DOHH2 (cell line): ENCODE data around the gene STAT2.

Experiments used
- EZH2phosphoT487 ChIP-seq: fragments of 200-600 bp; sonication (generic); IDR thresholded peaks from 2 replicates; pipeline ENCODE4 v1.6.1; 2017; ENCODE audit warnings: borderline replicate concordance, mild to moderate bottlenecking, antibody characterized with exemption, low read length, moderate library complexity, mixed read lengths
- TF ChIP-seq, protein P1 (sequence below): fragments of 200-600 bp; sonication (generic); IDR thresholded peaks from one replicate; pipeline ENCODE4 v1.5.1; 2014; ENCODE audit warnings: antibody characterized with exemption, mild to moderate bottlenecking, low read depth, low read length; ENCODE audit not compliant: poor library complexity, severe bottlenecking

DNA sequence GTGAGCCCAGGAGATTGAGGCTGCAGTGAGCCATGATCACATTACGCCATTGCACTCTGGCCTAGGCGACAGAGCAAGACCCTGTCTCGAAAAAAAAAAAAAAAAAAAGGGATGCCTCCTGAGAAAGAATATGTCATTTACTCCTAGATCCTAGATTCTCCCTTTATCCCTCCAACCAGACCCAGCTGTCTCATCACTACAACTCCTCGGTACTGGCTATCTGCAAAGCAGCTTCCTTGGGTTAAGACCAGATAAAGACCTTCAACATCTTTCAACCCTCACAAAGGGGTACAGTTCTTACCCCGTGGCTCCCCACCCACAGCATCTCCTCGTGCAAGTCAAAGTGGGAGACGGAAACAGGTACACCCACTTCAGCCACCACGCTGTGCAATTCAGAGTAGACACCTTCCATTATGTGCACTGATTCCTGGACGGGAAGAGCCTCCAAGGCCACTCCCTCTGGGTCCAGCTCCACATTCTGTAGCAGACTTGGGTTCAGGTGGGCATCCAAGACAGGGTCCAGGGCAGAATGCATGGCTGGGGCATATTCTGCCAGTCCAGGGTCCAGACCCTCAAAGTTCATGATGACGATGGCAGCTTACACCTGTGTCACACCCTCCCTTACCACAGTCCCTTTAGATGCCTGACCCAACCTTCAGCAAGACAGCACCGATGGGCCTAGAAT is 27.3 kb downstream of the STAT2 start:
- TF ChIP-seq, protein P1, sequence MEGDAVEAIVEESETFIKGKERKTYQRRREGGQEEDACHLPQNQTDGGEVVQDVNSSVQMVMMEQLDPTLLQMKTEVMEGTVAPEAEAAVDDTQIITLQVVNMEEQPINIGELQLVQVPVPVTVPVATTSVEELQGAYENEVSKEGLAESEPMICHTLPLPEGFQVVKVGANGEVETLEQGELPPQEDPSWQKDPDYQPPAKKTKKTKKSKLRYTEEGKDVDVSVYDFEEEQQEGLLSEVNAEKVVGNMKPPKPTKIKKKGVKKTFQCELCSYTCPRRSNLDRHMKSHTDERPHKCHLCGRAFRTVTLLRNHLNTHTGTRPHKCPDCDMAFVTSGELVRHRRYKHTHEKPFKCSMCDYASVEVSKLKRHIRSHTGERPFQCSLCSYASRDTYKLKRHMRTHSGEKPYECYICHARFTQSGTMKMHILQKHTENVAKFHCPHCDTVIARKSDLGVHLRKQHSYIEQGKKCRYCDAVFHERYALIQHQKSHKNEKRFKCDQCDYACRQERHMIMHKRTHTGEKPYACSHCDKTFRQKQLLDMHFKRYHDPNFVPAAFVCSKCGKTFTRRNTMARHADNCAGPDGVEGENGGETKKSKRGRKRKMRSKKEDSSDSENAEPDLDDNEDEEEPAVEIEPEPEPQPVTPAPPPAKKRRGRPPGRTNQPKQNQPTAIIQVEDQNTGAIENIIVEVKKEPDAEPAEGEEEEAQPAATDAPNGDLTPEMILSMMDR = no peak
- TF ChIP-seq EZH2phosphoT487 = no peak
